ENCODE results near the gene DIDO1.

DNA sequence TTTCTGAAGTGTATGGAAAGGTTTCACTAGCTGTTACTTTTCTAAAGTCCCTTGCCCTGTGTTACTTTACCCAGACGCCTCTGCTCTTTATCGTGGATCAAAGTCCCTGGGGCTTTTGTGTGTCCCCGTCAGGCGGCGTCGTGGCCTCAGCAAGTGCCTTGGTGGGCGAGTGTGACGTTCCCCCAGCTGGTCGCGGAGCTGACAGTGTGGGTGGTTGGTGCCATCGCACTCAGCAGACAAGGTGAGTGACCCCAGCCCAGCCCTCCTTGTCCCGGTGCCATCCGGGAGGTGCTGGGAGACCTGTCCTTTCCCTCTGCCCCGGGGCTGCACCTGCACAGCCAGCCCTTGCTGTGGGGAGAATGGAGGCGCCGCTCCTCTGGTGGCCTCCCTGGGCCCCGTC, 37.4 kb downstream of the DIDO1 start:
- TF ChIP-seq, protein P1, sequence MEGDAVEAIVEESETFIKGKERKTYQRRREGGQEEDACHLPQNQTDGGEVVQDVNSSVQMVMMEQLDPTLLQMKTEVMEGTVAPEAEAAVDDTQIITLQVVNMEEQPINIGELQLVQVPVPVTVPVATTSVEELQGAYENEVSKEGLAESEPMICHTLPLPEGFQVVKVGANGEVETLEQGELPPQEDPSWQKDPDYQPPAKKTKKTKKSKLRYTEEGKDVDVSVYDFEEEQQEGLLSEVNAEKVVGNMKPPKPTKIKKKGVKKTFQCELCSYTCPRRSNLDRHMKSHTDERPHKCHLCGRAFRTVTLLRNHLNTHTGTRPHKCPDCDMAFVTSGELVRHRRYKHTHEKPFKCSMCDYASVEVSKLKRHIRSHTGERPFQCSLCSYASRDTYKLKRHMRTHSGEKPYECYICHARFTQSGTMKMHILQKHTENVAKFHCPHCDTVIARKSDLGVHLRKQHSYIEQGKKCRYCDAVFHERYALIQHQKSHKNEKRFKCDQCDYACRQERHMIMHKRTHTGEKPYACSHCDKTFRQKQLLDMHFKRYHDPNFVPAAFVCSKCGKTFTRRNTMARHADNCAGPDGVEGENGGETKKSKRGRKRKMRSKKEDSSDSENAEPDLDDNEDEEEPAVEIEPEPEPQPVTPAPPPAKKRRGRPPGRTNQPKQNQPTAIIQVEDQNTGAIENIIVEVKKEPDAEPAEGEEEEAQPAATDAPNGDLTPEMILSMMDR (IDR thresholded peaks at IDR 0.05; ENCODE audit: low read length), result no peak
- no peak for TF ChIP-seq EZH2phosphoT487 (IDR thresholded peaks at IDR 0.05; ENCODE audit: low read length)
